ENCODE results near the gene USP27X. TPM values are rescaled to one million over a fixed set of nuclear protein-coding genes. Genes with fewer than 3 reads are reported as not detected.

The USP27X gene
- total RNA-seq, 1 experiment from 2014 or later, result 0.93 TPM

DNA sequence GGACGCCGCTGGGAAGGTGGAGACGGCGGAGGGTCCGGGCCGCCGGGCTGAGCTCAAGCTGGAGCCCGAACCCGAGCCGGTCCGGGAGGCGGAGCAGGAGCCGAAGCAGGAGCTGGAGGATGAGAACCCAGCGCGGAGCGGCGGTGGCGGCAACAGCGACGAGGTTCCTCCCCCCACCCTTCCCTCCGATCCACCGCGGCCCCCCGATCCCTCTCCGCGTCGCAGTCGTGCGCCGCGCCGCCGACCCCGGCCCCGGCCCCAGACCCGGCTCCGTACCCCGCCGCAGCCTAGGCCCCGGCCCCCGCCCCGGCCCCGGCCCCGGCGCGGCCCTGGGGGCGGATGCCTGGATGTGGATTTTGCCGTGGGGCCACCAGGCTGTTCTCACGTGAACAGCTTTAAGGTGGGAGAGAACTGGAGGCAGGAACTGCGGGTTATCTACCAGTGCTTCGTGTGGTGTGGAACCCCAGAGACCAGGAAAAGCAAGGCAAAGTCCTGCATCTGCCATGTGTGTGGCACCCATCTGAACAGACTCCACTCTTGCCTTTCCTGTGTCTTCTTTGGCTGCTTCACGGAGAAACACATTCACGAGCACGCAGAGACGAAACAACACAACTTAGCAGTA lies 483 bp downstream of the USP27X start:
- POLR2A ChIA-PET, result interaction anchor here (0.8 to 2.2 kb wide), 2 partner anchors 43 to 961 kb away, joined by 3 to 9 read pairs; partner anchors contain the start of genes CLCN5 and PIM2

DNA sequence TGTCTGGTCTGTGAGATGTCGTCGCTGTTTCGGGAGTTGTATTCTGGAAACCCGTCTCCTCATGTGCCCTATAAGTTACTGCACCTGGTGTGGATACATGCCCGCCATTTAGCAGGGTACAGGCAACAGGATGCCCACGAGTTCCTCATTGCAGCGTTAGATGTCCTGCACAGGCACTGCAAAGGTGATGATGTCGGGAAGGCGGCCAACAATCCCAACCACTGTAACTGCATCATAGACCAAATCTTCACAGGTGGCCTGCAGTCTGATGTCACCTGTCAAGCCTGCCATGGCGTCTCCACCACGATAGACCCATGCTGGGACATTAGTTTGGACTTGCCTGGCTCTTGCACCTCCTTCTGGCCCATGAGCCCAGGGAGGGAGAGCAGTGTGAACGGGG lies 1.4 kb downstream of the USP27X start:
- TF ChIP-seq, protein P1, sequence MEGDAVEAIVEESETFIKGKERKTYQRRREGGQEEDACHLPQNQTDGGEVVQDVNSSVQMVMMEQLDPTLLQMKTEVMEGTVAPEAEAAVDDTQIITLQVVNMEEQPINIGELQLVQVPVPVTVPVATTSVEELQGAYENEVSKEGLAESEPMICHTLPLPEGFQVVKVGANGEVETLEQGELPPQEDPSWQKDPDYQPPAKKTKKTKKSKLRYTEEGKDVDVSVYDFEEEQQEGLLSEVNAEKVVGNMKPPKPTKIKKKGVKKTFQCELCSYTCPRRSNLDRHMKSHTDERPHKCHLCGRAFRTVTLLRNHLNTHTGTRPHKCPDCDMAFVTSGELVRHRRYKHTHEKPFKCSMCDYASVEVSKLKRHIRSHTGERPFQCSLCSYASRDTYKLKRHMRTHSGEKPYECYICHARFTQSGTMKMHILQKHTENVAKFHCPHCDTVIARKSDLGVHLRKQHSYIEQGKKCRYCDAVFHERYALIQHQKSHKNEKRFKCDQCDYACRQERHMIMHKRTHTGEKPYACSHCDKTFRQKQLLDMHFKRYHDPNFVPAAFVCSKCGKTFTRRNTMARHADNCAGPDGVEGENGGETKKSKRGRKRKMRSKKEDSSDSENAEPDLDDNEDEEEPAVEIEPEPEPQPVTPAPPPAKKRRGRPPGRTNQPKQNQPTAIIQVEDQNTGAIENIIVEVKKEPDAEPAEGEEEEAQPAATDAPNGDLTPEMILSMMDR (IDR thresholded peaks at IDR 0.05; ENCODE audit: unreplicated experiment), result no peak
- CTCF ChIA-PET, result interaction anchor here (0.6 to 1.3 kb wide), 2 partner anchors 219 to 1891 kb away, joined by 3 read pairs; no protein-coding TSS in a partner anchor
- no TSS peak for BruUV-seq (replicated peaks)
- H3K27ac Mint-ChIP-seq (ENCODE audit: low read depth, unreplicated experiment), result no peak overlapping the region
- peaks cover 4% of the 10 kb centered on the region for H3K4me1 Mint-ChIP-seq (ENCODE audit: insufficient read depth, unreplicated experiment)
- no peak for DNase-seq (ENCODE audit: unreplicated experiment)
- intact Hi-C loops (cut with micrococcal nuclease), result loop anchor here (5.0 kb wide), 1 partner anchor 37 kb away; no protein-coding TSS in a partner anchor
- peaks cover 2% of the 10 kb centered on the region for H3K27me3 Mint-ChIP-seq (ENCODE audit: insufficient read depth, unreplicated experiment)
- H3K36me3 Mint-ChIP-seq (ENCODE audit: insufficient read depth, unreplicated experiment), result no peaks in the 10 kb centered on the region
- H3K9me3 Mint-ChIP-seq (ENCODE audit: unreplicated experiment), result no peaks in the 10 kb centered on the region
- POLR2A ChIA-PET, result interaction anchor here (0.6 kb wide), 1 partner anchor 211 kb away, joined by 3 read pairs; no protein-coding TSS in a partner anchor
- no peak overlapping the region for H3K4me3 Mint-ChIP-seq (ENCODE audit: unreplicated experiment)

More for the DNA sequence above, 483 bp downstream of the USP27X start:
- DNase-seq (ENCODE audit: unreplicated experiment), result no peak
- intact Hi-C loops (cut with micrococcal nuclease), result loop anchor here (5.0 kb wide), 2 partner anchors 38 to 687 kb away; no protein-coding TSS in a partner anchor
- Mint-ChIP-seq H3K27me3 (ENCODE audit: insufficient read depth, unreplicated experiment) (peaks cover 11% of the 10 kb centered on the region), H3K4me1 (ENCODE audit: insufficient read depth, unreplicated experiment) (peaks cover 4% of the 10 kb centered on the region), H3K4me3 (ENCODE audit: unreplicated experiment) (peak overlapping the region; percentile 74), H3K27ac (ENCODE audit: low read depth, unreplicated experiment) (peak overlapping the region; percentile 51), H3K9me3 (ENCODE audit: unreplicated experiment) (no peaks in the 10 kb centered on the region), H3K36me3 (ENCODE audit: insufficient read depth, unreplicated experiment) (no peaks in the 10 kb centered on the region)
- CTCF ChIA-PET, result interaction anchor here (0.6 to 1.6 kb wide), 3 partner anchors 12 to 50 kb away, joined by 3 to 5 read pairs (median 3); no protein-coding TSS in a partner anchor
- BruUV-seq (replicated peaks), result no TSS peak
- TF ChIP-seq, protein P1 (IDR thresholded peaks at IDR 0.05; ENCODE audit: unreplicated experiment), result no peak

DNA sequence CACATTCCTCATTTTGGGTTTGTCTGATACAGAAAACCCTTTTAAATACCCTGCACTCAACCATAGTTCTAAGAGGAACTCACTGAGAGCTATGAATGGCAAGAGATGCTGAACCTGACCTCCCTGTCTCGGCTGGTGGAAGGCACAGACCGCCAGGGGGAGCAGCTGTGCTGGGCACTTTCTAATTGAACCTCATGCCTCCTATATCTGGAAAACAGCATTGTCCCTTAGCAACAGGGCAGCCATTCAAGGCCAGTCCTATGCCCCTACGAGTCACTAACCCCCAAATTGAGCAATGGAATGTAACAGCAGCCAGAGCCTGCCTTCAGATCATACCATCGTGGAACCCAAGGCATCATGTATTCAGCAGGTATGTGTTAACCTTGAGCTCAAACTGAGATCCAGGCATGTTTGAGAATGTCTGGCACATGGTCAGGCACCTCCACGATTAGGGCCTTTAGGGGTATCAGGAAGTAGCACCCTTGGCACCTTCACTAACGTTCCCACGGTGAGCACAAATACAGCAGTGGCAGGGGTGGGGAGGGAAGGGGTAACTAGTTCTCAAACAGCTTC lies 5.1 kb downstream of the USP27X start:
- no peaks in the 10 kb centered on the region for H3K9me3 Mint-ChIP-seq (ENCODE audit: unreplicated experiment)
- TF ChIP-seq, protein P1 (IDR thresholded peaks at IDR 0.05; ENCODE audit: unreplicated experiment), result peak; percentile 69
- ChIA-PET POLR2A (no interaction called here), CTCF (interaction anchor here (0.6 to 2.7 kb wide), 17 partner anchors 9 to 1253 kb away, joined by 3 to 38 read pairs (median 3); partner anchors contain the start of gene CLCN5)
- no peak overlapping the region for H3K4me3 Mint-ChIP-seq (ENCODE audit: unreplicated experiment)
- H3K27ac Mint-ChIP-seq (ENCODE audit: low read depth, unreplicated experiment), result no peak overlapping the region
- DNase-seq (ENCODE audit: unreplicated experiment), result peak; percentile 62
- H3K27me3 Mint-ChIP-seq (ENCODE audit: insufficient read depth, unreplicated experiment), result peaks cover 26% of the 10 kb centered on the region
- intact Hi-C loops (cut with micrococcal nuclease), result loop anchor here (1.0 to 5.0 kb wide), 3 partner anchors 33 to 696 kb away; no protein-coding TSS in a partner anchor
- peaks cover 4% of the 10 kb centered on the region for H3K4me1 Mint-ChIP-seq (ENCODE audit: insufficient read depth, unreplicated experiment)
- H3K36me3 Mint-ChIP-seq (ENCODE audit: insufficient read depth, unreplicated experiment), result no peaks in the 10 kb centered on the region
- no TSS peak for BruUV-seq (replicated peaks)

DNA sequence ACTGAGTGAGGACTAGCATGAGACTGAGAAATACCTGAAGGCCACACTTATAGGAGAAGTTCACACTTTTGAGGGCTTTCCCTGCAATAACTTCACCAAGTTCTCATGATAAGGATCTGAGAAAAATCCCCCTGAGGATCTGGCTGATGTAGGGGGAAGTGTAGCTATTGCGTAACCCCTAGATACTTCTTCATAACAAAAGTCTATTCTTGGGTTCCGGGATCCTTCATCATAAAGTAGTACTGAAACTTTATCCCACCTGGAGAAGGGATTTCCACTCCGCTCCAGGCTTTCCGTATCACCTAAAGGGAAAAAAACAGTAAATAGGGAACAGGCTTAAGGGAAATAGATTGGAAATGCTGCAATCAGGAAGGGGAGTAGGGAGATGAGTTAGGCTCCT lies 13.3 kb downstream of the USP27X start:
- Mint-ChIP-seq H3K9me3 (ENCODE audit: unreplicated experiment) (peaks cover 9% of the 10 kb centered on the region), H3K36me3 (ENCODE audit: insufficient read depth, unreplicated experiment) (no peaks in the 10 kb centered on the region), H3K27me3 (ENCODE audit: insufficient read depth, unreplicated experiment) (peaks cover 71% of the 10 kb centered on the region), H3K4me1 (ENCODE audit: insufficient read depth, unreplicated experiment) (no peaks in the 10 kb centered on the region), H3K27ac (ENCODE audit: low read depth, unreplicated experiment) (no peak overlapping the region), H3K4me3 (ENCODE audit: unreplicated experiment) (no peak overlapping the region)
- DNase-seq (ENCODE audit: unreplicated experiment), result no peak
- TF ChIP-seq, protein P1 (IDR thresholded peaks at IDR 0.05; ENCODE audit: unreplicated experiment), result no peak
- BruUV-seq (replicated peaks), result no TSS peak
- CTCF ChIA-PET, result interaction anchor here (1.0 to 2.5 kb wide), 2 partner anchors 21 to 27 kb away, joined by 3 to 9 read pairs; no protein-coding TSS in a partner anchor
- intact Hi-C loops (cut with micrococcal nuclease), result no loop called here
- POLR2A ChIA-PET, result no interaction called here

All from MCF 10A (cell line).